ENCODE results near the gene COL8A1. TPM values are rescaled to one million over a fixed set of nuclear protein-coding genes. Genes with fewer than 3 reads are reported as not detected.
A peak's percentile ranks its signal among the peaks of the same experiment; 100 is the strongest.

Gene COL8A1
- total and polyA plus RNA-seq, 11 donors: 4.9 to 39.2 (median 21.1) TPM

GRCh38 chr3:99794485-99794884, 156.1 kb downstream of the COL8A1 start:
- Histone ChIP-seq H3K9me3 (no peaks in the 10 kb centered on the region), H3K27ac (no peak overlapping the region), H3K4me1 (peaks cover 0 to 7% (median 0%) of the 10 kb centered on the region in 12 donors), H3K36me3 (peaks cover 0 to 13% (median 0%) of the 10 kb centered on the region in 9 donors), H3K4me3 (no peak overlapping the region), H3K27me3 (no peaks in the 10 kb centered on the region)
- DNase-seq: peak in 1 of 5 donors; percentile 58
- peak in 1 of 4 donors; percentile 14 for ATAC-seq
- TF ChIP-seq CTCF (IDR thresholded peaks at IDR 0.05) (no peak), POLR2A (IDR thresholded peaks at IDR 0.05) (no peak)
- intact Hi-C loops (cut with DNase I): no loop called here
- WGBS, 4 donors: 91 to 97% (median 95%) methylated on average over 7 to 8 of the region's 8 CpGs

DNA sequence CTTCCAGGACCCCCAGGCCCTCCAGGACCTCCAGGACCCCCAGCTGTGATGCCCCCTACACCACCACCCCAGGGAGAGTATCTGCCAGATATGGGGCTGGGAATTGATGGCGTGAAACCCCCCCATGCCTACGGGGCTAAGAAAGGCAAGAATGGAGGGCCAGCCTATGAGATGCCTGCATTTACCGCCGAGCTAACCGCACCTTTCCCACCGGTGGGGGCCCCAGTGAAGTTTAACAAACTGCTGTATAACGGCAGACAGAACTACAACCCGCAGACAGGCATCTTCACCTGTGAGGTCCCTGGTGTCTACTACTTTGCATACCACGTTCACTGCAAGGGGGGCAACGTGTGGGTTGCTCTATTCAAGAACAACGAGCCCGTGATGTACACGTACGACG, 157.2 kb downstream of the COL8A1 start:
- no peak for ATAC-seq
- Histone ChIP-seq H3K4me3 (no peak overlapping the region), H3K36me3 (peaks cover 0 to 12% (median 0%) of the 10 kb centered on the region in 9 donors), H3K27ac (no peak overlapping the region), H3K27me3 (no peaks in the 10 kb centered on the region), H3K9me3 (no peaks in the 10 kb centered on the region), H3K4me1 (peaks cover 0 to 7% (median 0%) of the 10 kb centered on the region in 12 donors)
- WGBS, 4 donors: 85 to 92% (median 91%) methylated on average over 15 of the region's 15 CpGs
- peak in 1 of 5 donors; percentile 53 for DNase-seq
- intact Hi-C loops (cut with DNase I): no loop called here
- TF ChIP-seq POLR2A (IDR thresholded peaks at IDR 0.05): no peak
- no peak for TF ChIP-seq CTCF (IDR thresholded peaks at IDR 0.05)

- TF ChIP-seq CTCF (IDR thresholded peaks at IDR 0.05) (no peak), POLR2A (IDR thresholded peaks at IDR 0.05) (no peak)
These were observed 161.0 kb downstream of the COL8A1 start for GRCh38 chr3:99799422-99799821.

GRCh38 chr3:99803297-99803696, 164.9 kb downstream of the COL8A1 start:
- no peak overlapping the region for H3K4me3 ChIP-seq
- H3K27ac ChIP-seq: no peak overlapping the region
- WGBS, 4 donors: 44 to 58% (median 48%) methylated on average over 1 of the region's 1 CpG
- H3K9me3 ChIP-seq: peaks cover 0 to 19% (median 9%) of the 10 kb centered on the region in 12 donors
- ATAC-seq (no peak), DNase-seq (no peak)
- peaks cover 0 to 5% (median 0%) of the 10 kb centered on the region in 12 donors for H3K4me1 ChIP-seq
- TF ChIP-seq CTCF (IDR thresholded peaks at IDR 0.05) (no peak), POLR2A (IDR thresholded peaks at IDR 0.05) (no peak)
- H3K27me3 ChIP-seq: no peaks in the 10 kb centered on the region
- no peaks in the 10 kb centered on the region for H3K36me3 ChIP-seq
- intact Hi-C loops (cut with DNase I): no loop called here

More at GRCh38 chr3:99799422-99799821, 161.0 kb downstream of the COL8A1 start:
- WGBS, 4 donors: 76 to 82% (median 78%) methylated on average over 4 of the region's 4 CpGs
- Histone ChIP-seq H3K4me3 (no peak overlapping the region), H3K4me1 (peaks cover 0 to 5% (median 0%) of the 10 kb centered on the region in 12 donors), H3K27me3 (no peaks in the 10 kb centered on the region), H3K27ac (no peak overlapping the region), H3K36me3 (peaks cover 0 to 5% (median 0%) of the 10 kb centered on the region in 9 donors), H3K9me3 (peaks cover 0 to 6% (median 0%) of the 10 kb centered on the region in 12 donors)
- no peak for ATAC-seq
- DNase-seq: no peak
- intact Hi-C loops (cut with DNase I): no loop called here
